Activated CD4-positive, alpha-beta T cell treated with anti-CD3 and anti-CD28 coated beads for 1 hour (primary cell): ENCODE results near the gene NMNAT3.
"Not testable (repeated sequence)": the region's sequence is repeated elsewhere in the genome, so short reads cannot be mapped to it uniquely, and the experiment has no call there.

Experiments
- DNase-seq: peaks from one replicate; pipeline ENCODE4 v3.0.0-alpha.2; 2020

NMNAT3 gene

GRCh38 chr3:139633511-139633910 is 44.3 kb downstream of the NMNAT3 start:
- no peak for DNase-seq

DNA sequence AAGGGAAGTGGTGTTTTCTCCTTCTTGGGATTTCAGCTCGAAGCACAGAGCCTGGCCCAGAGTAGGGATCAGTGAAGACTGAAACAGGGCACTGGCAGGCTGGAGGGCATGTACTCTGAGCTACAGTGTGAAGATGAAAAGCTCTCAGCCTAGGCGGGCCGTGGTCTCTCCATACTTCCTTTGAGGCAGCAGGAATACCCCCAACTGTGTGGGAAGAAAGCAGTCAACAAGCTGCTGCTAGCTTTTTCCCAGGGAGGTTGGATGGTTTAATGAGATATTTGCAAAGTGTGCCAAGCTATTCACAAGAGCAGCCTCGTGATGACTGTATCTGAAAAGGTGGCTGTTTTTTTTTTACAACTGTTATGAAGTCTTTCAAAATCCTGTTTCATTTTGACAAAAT is 47.2 kb downstream of the NMNAT3 start:
- DNase-seq, result no peak

DNA sequence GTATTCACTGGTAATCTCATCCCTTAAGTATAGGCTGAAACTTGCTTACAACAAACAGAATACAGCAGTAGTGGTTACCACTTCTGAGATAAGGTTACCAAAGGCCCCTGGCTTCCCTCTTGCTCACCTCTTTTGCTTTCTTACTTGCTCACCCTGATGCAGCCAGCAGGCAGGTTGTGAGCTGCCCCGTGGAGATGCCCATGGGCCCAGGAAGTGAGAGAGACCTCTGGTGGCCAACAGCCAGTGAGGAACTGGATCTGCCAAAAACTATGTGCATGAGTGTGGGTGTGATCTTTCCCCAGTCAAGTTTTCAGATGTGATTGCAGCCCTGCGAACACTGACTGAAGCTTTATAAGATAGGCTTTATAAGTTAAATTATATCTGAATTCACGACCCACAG is 48.7 kb downstream of the NMNAT3 start:
- no peak for DNase-seq

- DNase-seq, result no peak
These were observed 50.0 kb downstream of the NMNAT3 start for GRCh38 chr3:139627759-139628158.

DNA sequence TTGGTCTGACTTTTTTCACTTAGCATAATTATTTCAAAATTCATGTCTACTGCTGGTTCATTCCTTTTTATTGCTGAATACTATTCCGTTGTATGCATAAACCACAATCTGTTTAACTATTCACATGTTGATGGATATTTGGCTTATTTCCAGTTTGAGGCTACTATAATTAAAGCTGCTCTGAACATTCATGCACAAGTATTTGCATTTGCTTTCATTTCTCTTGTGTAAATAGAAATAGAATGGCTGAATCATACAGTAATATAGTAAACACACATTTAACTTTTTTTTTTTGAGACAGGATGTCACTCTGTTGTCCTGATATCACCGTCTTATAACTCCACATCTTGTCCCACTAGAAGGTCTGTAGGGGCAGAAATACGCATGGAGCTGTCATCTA is 57.3 kb downstream of the NMNAT3 start:
- no peak for DNase-seq

DNA sequence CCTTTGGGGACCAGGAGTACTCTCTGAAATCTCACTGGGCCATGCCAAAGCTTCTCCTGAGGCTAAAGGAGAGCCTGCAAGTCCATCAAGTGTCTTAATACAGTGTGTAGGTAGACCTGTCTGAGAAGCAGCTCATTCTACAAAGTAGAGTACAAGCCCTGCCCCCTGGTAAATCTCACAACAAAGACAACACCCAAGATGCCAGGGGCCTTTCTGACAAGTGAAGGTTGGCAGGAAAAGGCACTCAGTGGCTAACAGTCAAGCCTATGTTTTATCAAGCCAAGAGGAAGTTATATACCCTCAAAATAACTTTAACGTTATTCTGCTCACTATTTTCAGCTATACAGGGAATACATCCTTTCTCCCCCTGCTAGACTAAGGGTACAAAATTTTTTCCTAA is 58.3 kb downstream of the NMNAT3 start:
- no peak for DNase-seq

GRCh38 chr3:139617672-139618268 is 60.0 kb downstream of the NMNAT3 start:
- DNase-seq, result no peak

DNA sequence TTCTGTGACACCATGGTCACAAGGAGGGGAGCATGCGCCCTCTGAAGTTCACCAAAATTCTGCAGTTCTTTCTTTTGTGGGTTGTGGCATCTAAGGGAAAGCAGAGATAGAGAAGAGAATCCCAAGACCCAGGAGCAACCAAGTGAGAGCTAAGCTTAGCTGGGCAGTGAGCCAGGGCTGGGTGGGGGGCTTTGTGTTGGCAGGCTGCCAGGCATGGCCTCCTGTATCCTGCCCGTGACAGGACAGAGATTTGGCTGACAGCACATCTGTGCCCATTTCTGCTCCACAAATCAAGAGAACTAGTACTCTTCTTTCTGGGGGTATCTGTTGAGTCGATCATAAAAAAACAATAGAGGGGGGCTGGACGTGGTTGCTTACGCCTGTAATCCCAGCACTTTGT is 66.2 kb downstream of the NMNAT3 start:
- DNase-seq, result no peak

GRCh38 chr3:139610886-139611285 is 66.9 kb downstream of the NMNAT3 start:
- no peak for DNase-seq

DNA sequence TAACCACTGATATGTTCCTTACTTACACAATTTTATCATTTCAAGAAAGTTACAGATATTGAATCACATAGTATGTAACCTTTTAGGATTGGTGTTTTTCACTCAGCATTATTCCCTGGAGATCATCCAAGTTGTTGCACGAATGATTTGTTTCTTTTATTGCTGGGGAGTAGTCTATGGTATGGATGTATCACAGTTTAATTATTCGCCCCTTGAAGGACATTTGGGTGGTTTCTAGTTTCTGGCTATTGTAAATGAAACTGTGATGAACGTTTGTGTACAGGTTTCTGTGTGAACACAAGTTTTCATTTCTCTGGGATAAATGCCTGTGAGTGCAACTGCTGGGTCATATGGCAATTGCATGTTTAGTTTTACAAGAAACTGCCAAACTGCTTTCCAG is 68.8 kb downstream of the NMNAT3 start:
- no peak for DNase-seq

- no peak for DNase-seq
These were observed 69.7 kb downstream of the NMNAT3 start for GRCh38 chr3:139608108-139608380.

- DNase-seq, result no peak
These were observed 70.3 kb downstream of the NMNAT3 start for GRCh38 chr3:139607257-139608107.

DNA sequence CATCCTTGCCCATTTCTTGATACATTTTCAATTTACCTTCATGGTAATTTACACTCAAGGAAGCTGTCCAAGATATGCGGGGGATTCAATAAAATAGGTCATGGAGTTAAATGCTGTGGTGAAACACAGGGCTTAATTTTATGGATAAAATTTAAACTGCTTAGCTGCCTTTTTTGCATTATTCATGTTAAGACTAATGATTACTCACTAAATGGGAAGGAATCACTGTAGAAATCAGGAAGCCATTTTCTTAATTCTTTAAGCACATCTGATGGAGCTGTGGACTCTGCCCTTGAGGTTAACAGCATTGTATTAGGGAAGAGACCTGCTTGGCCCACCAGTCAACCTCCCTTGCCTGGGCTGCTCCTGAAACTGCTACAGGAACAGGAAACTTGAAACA is 75.8 kb downstream of the NMNAT3 start:
- no peak for DNase-seq

DNA sequence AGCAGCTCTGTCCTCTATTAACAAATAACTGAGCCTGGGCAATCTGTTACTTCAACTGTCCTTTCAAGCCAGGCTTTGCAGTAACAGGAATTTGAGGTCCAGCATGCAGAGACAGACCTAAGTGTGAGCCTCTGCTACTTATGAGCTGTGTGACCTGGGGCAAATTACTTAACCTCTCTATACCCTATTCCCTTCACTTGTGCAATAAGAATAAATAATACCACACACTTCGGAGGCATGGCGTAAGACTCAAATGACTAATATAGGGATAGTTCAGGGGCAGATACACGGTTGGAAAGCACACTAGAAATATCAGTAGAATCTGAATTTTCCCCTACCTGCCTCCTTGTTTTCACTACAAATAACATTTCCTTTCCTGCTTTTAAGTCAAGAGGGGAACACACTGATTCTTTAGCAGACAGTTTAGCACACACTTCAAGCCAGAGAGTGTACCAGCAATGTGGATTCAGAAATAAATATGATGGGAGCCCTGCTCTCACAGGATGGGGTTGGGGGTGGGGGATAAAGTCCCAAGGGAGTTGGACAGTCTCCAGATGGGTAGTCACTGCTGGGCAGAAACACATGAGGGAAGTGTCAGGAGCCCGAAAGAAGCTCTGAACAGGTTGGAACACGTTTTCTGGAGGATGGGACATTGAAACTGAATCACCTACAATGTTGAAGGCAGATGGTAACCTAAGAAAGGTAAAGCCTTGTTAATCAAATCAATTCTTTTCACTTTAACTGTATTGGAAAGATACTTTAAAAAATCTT is 76.4 kb downstream of the NMNAT3 start:
- no peak for DNase-seq

DNA sequence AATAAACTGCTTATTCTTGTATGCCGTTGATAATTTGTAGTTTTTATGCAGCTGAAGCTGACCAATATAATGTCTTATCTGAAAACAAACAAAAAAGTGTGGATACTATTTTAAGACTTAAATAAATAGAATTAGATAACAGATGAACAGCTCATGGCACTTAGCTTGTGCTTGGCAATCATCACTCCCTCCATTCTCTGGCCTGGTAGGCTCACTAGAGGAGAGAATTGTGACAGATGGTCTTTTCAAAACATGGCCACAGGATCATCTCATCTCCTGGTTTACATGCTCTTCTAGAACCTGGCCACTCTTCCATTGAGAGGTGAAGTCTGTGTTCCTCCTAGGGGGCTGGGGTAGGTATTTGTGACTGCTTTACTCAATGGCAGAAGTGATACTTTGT is 79.8 kb downstream of the NMNAT3 start:
- no peak for DNase-seq

- DNase-seq, result not testable (repeated sequence)
These were observed 86.6 kb downstream of the NMNAT3 start for GRCh38 chr3:139591186-139591585.

GRCh38 chr3:139588450-139588849 is 89.3 kb downstream of the NMNAT3 start:
- DNase-seq, result no peak

GRCh38 chr3:139587797-139588196 is 90.0 kb downstream of the NMNAT3 start:
- no peak for DNase-seq

GRCh38 chr3:139586420-139587017 is 91.3 kb downstream of the NMNAT3 start:
- DNase-seq, result no peak

- no peak for DNase-seq
These were observed 92.0 kb downstream of the NMNAT3 start for GRCh38 chr3:139585820-139586219.

- not testable (repeated sequence) for DNase-seq
These were observed 94.1 kb downstream of the NMNAT3 start for GRCh38 chr3:139583651-139584050.

GRCh38 chr3:139578783-139579182 is 99.0 kb downstream of the NMNAT3 start:
- no peak for DNase-seq

GRCh38 chr3:139577909-139578308 is 99.9 kb downstream of the NMNAT3 start:
- no peak for DNase-seq

GRCh38 chr3:139577346-139577745 is 100.4 kb downstream of the NMNAT3 start:
- no peak for DNase-seq
